Muscle of arm (tissue), 12 donors: ENCODE measurements around the gene PEX5L. TPM values are rescaled to one million over a fixed set of nuclear protein-coding genes. Genes with fewer than 3 reads are reported as not detected.

Experiments used
- DNase-seq: peaks from one replicate; pipeline ENCODE4 v3.0.0-alpha.2; 2013
- polyA plus RNA-seq, 12 donors: library from polyadenylated mRNA; unstranded; fragments of 120-200 nt; gene quantifications; one replicate each; pipeline ENCODE4 v1.2.1, GENCODE V29; 2013; ENCODE audit not compliant: insufficient read length in 12 of 12

PEX5L gene
- polyA plus RNA-seq, 12 donors = 0.14 to 0.54 (median 0.26) TPM; not detected in 2

DNA sequence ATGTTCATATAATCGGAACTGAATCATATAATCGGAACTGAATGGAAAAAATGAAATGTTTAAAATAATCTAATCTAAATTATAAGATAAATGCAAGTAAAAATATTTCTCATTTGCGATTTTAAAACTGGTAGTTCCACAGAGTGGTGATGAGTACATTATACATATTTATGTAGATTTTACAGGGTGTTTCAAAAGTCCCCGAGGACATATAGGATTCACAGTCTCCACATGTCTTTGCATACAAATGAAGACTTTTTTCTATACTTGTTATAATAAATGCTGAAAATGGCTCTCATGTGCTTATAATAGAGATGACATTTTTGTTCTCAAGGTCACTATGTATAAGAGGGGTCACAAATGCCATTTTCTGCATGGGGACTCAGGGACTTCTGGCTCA is 139.5 kb downstream of the PEX5L start:
- DNase-seq = no peak

GRCh38 chr3:179896507-179896906 is 140.2 kb downstream of the PEX5L start:
- DNase-seq = no peak

GRCh38 chr3:179895330-179895729 is 141.4 kb downstream of the PEX5L start:
- DNase-seq = no peak

- DNase-seq = no peak
Measured at GRCh38 chr3:179887295-179887943, 149.3 kb downstream of the PEX5L start.

DNA sequence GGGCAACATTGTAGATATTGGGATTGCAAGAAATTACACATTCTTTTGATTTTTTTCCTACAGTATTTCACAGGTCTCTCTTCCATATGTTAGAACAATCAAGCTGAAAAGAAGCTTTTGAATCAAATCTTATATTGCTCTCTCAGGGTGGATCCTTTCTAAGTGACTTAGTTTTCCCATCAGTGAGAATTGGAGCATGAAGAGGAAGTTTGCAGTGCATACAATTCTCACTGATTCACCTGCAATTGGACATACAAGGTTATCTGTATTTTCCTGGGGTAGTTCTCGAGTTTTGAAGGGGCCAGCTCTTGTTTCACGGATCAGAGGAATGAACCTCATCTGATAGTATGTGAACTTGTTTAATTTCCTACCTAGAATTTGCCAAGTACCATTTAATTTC is 150.8 kb downstream of the PEX5L start:
- DNase-seq = no peak

GRCh38 chr3:179884136-179884535 is 152.6 kb downstream of the PEX5L start:
- no peak for DNase-seq

DNA sequence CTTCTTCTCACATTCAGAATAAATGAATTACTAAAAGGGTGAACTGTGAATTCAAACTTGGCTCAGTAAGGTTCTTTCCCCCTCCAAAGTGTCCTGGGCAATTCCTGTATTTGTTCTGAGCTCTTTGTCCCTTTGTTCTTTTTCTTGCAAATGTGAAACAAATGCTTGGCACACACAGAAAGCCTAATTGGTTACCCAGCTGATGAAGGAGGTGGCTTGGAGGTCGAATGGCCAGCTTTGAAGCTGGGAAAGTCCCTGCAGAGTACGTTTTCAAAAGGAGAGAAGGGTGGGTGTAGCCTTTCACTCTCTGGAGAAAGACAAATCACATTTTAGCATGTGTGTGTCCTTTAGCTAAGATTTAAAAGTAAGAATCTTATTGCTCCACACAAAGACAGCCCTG is 154.4 kb downstream of the PEX5L start:
- DNase-seq = no peak

GRCh38 chr3:179881791-179882190 is 154.9 kb downstream of the PEX5L start:
- no peak for DNase-seq

GRCh38 chr3:179880868-179881267 is 155.9 kb downstream of the PEX5L start:
- no peak for DNase-seq

DNA sequence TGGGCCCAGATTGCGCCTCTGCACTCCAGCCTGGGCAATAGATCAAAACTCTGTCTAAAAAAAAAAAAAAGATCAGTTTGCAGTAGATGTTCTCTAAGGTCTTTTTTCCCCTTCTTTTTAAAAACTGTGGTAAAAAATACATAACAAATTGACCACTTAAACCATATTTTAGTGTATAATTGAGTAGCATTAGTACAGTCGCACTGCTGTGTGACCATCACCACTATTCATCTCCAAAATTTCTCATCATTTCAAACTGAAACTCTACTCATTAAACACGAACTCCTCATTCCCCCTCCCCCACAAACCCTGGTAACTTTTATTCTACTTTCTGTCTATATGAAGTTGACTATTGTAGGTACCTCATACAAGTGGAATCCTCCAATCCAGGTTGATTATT is 160.3 kb downstream of the PEX5L start:
- no peak for DNase-seq

DNA sequence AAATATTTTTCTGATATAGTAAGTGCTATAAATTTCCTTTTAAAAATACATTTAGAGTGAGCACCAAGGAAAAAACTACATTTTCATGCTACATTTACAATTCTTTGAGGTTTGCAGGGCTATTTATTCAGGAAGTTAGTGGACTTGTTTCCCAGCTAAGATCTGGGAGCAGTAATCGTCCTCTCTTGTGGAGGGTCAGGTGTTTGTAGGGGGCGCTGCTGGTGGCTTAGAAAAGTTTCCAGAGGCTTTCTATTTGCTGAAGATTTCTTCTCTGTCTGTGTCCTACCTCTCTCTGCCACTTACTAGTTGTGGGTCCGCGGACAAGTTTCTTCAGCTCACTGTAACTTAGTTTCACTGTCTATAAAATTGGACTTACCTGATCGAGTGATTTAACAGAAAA is 163.9 kb downstream of the PEX5L start:
- no peak for DNase-seq

DNA sequence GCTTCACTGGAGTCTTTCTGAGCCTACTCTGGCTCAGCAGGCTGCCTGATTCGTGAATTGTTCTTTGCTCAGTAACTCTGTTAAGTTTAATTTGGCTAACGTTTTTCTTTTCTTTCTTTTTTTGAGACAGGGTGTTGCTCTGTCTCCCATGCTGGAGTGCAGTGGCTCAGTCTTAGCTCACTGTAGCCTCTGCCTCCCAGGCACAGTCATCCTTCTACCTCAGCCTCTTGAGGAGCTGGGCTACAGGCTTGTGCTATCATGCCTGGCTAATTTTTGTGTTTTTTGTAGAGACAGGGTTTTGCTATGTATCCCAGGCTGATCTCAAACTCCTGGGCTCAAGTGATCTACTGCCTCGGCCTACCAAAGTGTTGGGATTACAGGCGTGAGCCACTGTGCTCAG is 165.0 kb downstream of the PEX5L start:
- DNase-seq = no peak

DNA sequence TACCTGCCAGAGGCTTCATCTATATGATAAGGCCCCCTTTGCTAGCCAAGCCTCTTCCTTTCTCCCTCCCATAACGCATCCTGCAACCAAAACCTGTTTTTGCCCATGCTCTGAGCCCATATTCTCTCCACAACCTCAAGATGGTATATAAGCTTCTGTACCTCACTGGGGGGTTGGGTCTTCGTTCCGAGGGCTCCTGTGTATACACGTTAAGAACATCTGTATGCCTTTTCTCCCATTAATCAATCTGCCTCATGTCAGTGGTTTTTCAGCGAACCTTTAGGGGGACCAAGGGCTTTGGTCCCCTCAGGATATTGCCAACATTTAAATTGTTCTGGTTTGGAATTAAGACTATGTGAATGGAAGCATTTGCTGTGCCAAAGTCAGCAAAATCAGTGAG is 168.0 kb downstream of the PEX5L start:
- DNase-seq = no peak

GRCh38 chr3:179867961-179868360 is 168.8 kb downstream of the PEX5L start:
- no peak for DNase-seq

GRCh38 chr3:179865861-179866505 is 170.8 kb downstream of the PEX5L start:
- DNase-seq = no peak

- DNase-seq = no peak
Measured at GRCh38 chr3:179861953-179862352, 174.8 kb downstream of the PEX5L start.

DNA sequence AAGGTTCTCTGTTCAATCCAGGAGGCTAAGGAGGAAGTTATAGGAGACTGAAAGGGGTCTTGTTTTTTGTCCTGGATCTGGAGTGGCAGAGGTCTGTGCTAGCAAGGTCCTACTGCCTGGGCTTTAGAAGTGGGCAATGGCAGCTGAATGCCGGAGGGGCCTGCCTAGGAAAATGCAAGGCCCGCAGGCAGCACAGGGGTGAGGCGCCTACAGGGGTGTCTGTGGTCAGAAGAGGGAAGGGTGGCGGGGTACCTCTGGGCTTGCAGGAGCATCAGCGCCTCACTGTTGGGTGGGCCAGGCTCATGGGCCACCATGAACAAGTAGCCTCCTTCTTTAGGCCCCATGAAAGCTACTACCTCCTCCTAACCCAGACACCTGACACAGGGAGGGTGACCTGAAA is 175.4 kb downstream of the PEX5L start:
- DNase-seq = no peak

- no peak for DNase-seq
Measured at GRCh38 chr3:179860275-179861107, 176.2 kb downstream of the PEX5L start.

- peak; percentile 38 for DNase-seq
Measured at GRCh38 chr3:179853176-179853575, 183.6 kb downstream of the PEX5L start.

DNA sequence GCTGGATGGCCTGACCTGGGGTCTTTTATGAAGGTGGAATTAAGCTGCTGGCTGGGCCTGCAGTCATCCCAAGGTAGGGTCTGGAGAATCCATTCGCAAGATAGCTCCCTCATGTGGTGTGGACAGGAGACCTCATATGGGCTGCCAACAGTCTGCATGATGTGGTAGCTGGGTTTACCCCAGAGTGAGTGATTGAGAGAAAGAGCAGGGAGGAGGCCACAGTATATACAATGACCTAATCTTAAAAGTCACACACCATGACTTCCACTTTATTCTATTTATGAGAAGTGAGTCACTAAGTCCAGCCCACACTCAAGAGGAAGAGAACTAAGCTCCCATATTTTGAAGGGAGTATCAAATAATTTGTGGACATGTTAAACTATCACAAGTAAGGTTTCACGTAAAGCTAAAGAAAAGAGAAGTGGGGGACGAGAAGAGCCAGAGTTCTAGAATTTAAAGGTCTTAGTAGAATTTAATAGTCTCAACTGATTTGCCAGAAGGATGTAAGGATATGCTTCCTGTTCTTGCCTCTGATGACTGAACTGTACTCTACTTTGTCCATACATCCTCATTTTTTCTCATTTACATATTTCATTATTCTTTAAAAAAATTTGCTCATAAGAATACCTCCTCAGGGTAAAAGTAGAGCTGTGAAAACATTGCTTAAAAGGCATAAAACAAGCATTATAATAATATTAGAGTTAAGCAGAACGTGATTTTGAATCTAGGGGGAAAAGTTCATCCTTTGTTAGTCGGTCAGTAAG is 184.4 kb downstream of the PEX5L start:
- DNase-seq = no peak

- DNase-seq = no peak
Measured at GRCh38 chr3:179848711-179849110, 188.0 kb downstream of the PEX5L start.

DNA sequence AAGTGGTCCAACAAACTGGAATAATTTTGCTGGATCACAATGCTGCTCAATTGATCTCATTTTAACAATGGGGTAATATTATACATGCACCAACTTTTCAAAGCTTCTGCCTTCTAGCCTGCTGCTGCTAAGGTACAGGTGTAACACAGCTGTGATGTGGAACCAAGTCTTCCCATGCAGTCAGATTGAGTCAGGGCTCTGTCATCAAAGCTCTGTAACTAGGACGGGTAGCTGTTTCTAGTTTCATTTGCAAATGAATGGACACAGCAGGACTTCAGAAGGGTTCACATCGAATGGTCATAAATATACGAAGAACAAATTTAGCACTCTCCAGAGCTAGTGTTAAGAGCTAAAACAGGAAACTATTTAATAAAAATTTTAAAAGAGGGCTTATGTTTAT is 194.7 kb downstream of the PEX5L start:
- no peak for DNase-seq
